Hepatocyte (in vitro differentiated cells): ENCODE data around the gene CMTM8. TPM values are rescaled to one million over a fixed set of nuclear protein-coding genes. Genes with fewer than 3 reads are reported as not detected.

Experiments
- DNase-seq: peaks from one replicate; pipeline ENCODE4 v3.0.0-alpha.2; 2016; ENCODE audit warnings: low spot score
- H2AFZ ChIP-seq: fragments of 200-600 bp; sonication (generic); 2 replicates; pipeline ENCODE4 v1.6.0; 2016; ENCODE audit warnings: antibody characterized with exemption, mild to moderate bottlenecking
- H3K27ac ChIP-seq: fragments of 200-600 bp; sonication (generic); 2 replicates; pipeline ENCODE4 v1.5.1; 2016; ENCODE audit warnings: mild to moderate bottlenecking
- H3K27me3 ChIP-seq: fragments of 200-600 bp; sonication (generic); 2 replicates; pipeline ENCODE4 v1.6.1; 2016
- H3K36me3 ChIP-seq: fragments of 200-600 bp; sonication (generic); replicated peaks from 2 replicates; pipeline ENCODE4 v1.5.1; 2016; ENCODE audit warnings: low read depth; ENCODE audit not compliant: insufficient read depth
- H3K4me1 ChIP-seq: fragments of 200-600 bp; sonication (generic); 2 replicates; pipeline ENCODE4 v1.5.1; 2016; ENCODE audit warnings: mild to moderate bottlenecking, moderate library complexity; ENCODE audit not compliant: insufficient read depth
- H3K4me2 ChIP-seq: fragments of 200-600 bp; sonication (generic); 2 replicates; pipeline ENCODE4 v1.6.0; 2016
- H3K4me3 ChIP-seq: fragments of 200-600 bp; sonication (generic); 2 replicates; pipeline ENCODE4 v1.5.1; 2016; ENCODE audit warnings: mild to moderate bottlenecking
- H3K79me2 ChIP-seq: fragments of 200-600 bp; sonication (generic); 2 replicates; pipeline ENCODE4 v1.6.0; 2017; ENCODE audit warnings: mild to moderate bottlenecking
- H3K9me2 ChIP-seq: fragments of 200-600 bp; sonication (generic); replicated peaks from 2 replicates; pipeline ENCODE4 v1.6.0; 2017; ENCODE audit warnings: mild to moderate bottlenecking; ENCODE audit not compliant: insufficient read depth
- H3K9me3 ChIP-seq: fragments of 200-600 bp; sonication (generic); 2 replicates; pipeline ENCODE4 v1.5.1; 2016; ENCODE audit warnings: low read depth, mild to moderate bottlenecking
- H4K20me1 ChIP-seq: fragments of 200-600 bp; sonication (generic); 2 replicates; pipeline ENCODE4 v1.6.0; 2016; ENCODE audit warnings: mild to moderate bottlenecking; ENCODE audit not compliant: insufficient read depth, poor library complexity, severe bottlenecking
- EZH2 ChIP-seq: fragments of 200-600 bp; sonication (generic); IDR thresholded peaks from 2 replicates; pipeline ENCODE4 v1.6.1; 2016; ENCODE audit warnings: antibody characterized with exemption, mild to moderate bottlenecking, borderline replicate concordance
- EZH2phosphoT487 ChIP-seq: fragments of 200-600 bp; sonication (generic); IDR thresholded peaks from one replicate; pipeline ENCODE4 v1.6.1; 2018; ENCODE audit warnings: antibody characterized with exemption, mild to moderate bottlenecking, low read depth, moderate library complexity; ENCODE audit not compliant: unreplicated experiment, severe bottlenecking
- WGBS: methylation state at CpG from one replicate; pipeline ENCODE4 v1.1.6; 2016; ENCODE audit warnings: low lambda C conversion rate; ENCODE audit errors: missing lambda C conversion rate; 5-methylcytosine and 5-hydroxymethylcytosine counted together
- polyA plus RNA-seq: library from polyadenylated mRNA; unstranded; fragments of >200 nt; fragmentation: Nextera tagmentation; extraction: Ambion mirVana; gene quantifications from 2 replicates; pipeline ENCODE4 v1.2.1, GENCODE V29; 2016
- total RNA-seq: library from RNA; depleted of rRNA; stranded (reverse); fragments of >200 nt; gene quantifications from 2 replicates; pipeline ENCODE4 v1.2.3, GENCODE V29; 2014
- TF ChIP-seq, protein P1 (sequence below): fragments of 200-600 bp; sonication (generic); IDR thresholded peaks from 2 replicates; pipeline ENCODE4 v1.5.1; 2016; ENCODE audit warnings: antibody characterized with exemption, mild to moderate bottlenecking; ENCODE audit not compliant: poor library complexity

CMTM8 gene
- total and polyA plus RNA-seq, 2 experiments from 2014 or later, result 20.7 to 34.1 TPM

DNA sequence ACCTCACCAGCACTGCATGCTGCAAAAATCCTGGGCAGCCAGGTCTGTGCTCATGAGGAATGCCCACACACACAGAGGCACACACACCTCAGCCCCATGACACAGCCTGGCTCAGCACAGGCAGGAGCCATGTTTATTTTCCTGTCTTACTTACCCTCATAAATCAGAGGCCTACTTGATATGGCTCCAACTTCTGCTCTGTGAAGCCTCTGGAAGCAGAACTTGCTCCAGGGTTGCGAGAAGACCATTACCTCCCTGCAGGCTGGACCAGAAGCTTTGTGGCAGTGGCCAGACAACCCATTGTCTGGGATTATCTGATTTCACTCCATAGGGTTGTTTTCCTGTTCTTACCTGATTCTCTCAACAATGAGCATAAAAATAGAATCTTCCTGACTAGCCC is 43.8 kb upstream of the CMTM8 start:
- no peaks in the 10 kb centered on the region for H3K27me3 ChIP-seq
- H3K36me3 ChIP-seq, result no peaks in the 10 kb centered on the region
- H3K79me2 ChIP-seq, result no peaks in the 10 kb centered on the region
- no peaks in the 10 kb centered on the region for H3K9me2 ChIP-seq
- peaks cover 5% of the 10 kb centered on the region for H3K4me1 ChIP-seq
- H3K4me2 ChIP-seq, result no peak overlapping the region
- DNase-seq, result no peak
- H3K9me3 ChIP-seq, result no peaks in the 10 kb centered on the region
- no peak overlapping the region for H2AFZ ChIP-seq
- WGBS, result 79% methylated on average over 1 of the region's 1 CpG
- H3K4me3 ChIP-seq, result no peak overlapping the region
- H4K20me1 ChIP-seq, result no peaks in the 10 kb centered on the region
- H3K27ac ChIP-seq, result no peak overlapping the region
- TF ChIP-seq EZH2phosphoT487 (no peak), EZH2 (no peak)
- TF ChIP-seq, protein P1, sequence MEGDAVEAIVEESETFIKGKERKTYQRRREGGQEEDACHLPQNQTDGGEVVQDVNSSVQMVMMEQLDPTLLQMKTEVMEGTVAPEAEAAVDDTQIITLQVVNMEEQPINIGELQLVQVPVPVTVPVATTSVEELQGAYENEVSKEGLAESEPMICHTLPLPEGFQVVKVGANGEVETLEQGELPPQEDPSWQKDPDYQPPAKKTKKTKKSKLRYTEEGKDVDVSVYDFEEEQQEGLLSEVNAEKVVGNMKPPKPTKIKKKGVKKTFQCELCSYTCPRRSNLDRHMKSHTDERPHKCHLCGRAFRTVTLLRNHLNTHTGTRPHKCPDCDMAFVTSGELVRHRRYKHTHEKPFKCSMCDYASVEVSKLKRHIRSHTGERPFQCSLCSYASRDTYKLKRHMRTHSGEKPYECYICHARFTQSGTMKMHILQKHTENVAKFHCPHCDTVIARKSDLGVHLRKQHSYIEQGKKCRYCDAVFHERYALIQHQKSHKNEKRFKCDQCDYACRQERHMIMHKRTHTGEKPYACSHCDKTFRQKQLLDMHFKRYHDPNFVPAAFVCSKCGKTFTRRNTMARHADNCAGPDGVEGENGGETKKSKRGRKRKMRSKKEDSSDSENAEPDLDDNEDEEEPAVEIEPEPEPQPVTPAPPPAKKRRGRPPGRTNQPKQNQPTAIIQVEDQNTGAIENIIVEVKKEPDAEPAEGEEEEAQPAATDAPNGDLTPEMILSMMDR, result no peak

DNA sequence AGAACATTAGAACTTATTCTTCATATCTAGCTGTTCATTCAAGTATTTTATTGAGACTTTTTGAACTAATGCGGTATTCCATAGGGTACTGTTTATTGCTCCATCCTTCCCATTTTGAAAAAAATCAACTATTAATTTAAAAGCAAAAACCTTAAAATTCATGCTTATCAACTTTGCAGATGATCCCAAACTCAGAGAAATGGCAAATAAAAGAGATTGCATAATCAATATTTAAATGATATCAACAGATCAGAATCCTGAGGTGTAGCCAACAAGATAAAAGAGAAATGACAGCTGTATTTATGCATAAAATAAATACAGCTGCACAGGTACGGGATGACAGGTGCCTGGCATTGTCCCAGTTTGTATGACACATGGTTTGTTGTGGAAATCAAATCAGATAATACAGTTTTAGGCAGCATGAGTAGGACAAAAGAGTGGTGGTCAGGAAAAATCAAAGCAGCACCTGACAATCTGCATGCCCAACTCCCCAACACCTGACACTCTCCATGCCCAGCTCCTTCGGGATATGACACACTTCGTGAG is 42.4 kb upstream of the CMTM8 start:
- H4K20me1 ChIP-seq, result no peaks in the 10 kb centered on the region
- no peaks in the 10 kb centered on the region for H3K36me3 ChIP-seq
- WGBS, result 90% methylated on average over 4 of the region's 4 CpGs
- no peak for TF ChIP-seq EZH2phosphoT487
- no peak for TF ChIP-seq EZH2
- TF ChIP-seq, protein P1, result no peak
- no peaks in the 10 kb centered on the region for H3K9me3 ChIP-seq
- peaks cover 5% of the 10 kb centered on the region for H3K4me1 ChIP-seq
- no peak overlapping the region for H3K4me2 ChIP-seq
- no peaks in the 10 kb centered on the region for H3K79me2 ChIP-seq
- H3K27ac ChIP-seq, result no peak overlapping the region
- H2AFZ ChIP-seq, result no peak overlapping the region
- no peak overlapping the region for H3K4me3 ChIP-seq
- H3K9me2 ChIP-seq, result no peaks in the 10 kb centered on the region
- no peaks in the 10 kb centered on the region for H3K27me3 ChIP-seq
- DNase-seq, result no peak

DNA sequence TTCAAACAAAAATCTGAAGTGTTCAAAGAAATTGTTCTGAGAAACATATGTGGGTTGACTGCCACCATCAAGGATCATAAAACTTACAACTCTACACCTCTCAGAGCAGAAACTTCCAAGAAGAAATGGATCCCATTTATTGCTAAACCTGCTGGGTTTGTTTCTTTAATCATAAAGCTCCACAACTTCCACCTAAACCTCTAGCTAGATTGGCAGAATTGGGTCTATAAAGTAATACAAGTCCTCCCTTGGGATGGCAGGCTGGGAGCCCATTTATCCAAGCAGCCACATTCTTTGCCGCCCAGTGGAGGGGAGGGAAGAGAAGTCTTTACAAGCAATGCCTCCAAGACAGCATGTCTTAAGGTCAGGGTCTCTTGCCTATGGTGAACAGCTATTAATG is 40.5 kb upstream of the CMTM8 start:
- DNase-seq, result no peak
- 100% methylated on average over 1 of the region's 1 CpG for WGBS

More for the DNA sequence above, 40.5 kb upstream of the CMTM8 start:
- Histone ChIP-seq H3K4me3 (no peak overlapping the region), H3K9me2 (no peaks in the 10 kb centered on the region), H3K27me3 (no peaks in the 10 kb centered on the region), H3K9me3 (no peaks in the 10 kb centered on the region), H3K36me3 (no peaks in the 10 kb centered on the region), H2AFZ (no peak overlapping the region), H3K79me2 (no peaks in the 10 kb centered on the region), H4K20me1 (no peaks in the 10 kb centered on the region), H3K4me2 (no peak overlapping the region), H3K4me1 (peaks cover 5% of the 10 kb centered on the region), H3K27ac (no peak overlapping the region)
- TF ChIP-seq, protein P1, result no peak
- TF ChIP-seq EZH2 (no peak), EZH2phosphoT487 (no peak)
